IMR-90 (cell line): ENCODE results near the gene FAH.
A peak's percentile ranks its signal among the peaks of the same experiment; 100 is the strongest.

Experiments
- BHLHE40 ChIP-seq: fragments of 150-350 bp; IDR thresholded peaks from 2 replicates; pipeline ENCODE4 v1.6.1; 2016; ENCODE audit warnings: mild to moderate bottlenecking, low read depth, low read length
- CEBPB ChIP-seq: IDR thresholded peaks from 2 replicates; pipeline ENCODE4 v1.6.1; 2012; ENCODE audit warnings: low read depth, low read length, improper control_type of control experiment
- CTCF ChIP-seq: conservative IDR thresholded peaks from 2 replicates; pipeline ENCODE4 v1.5.1; 2012; ENCODE audit warnings: mild to moderate bottlenecking, low read depth, low read length, improper control_type of control experiment
- FOS ChIP-seq: fragments of 150-350 bp; IDR thresholded peaks from 2 replicates; pipeline ENCODE4 v1.6.1; 2016; ENCODE audit warnings: low read depth, low read length
- MAFK ChIP-seq: IDR thresholded peaks from 2 replicates; pipeline ENCODE4 v1.6.1; 2012; ENCODE audit warnings: low read depth, low read length, improper control_type of control experiment
- MAZ ChIP-seq: IDR thresholded peaks from 2 replicates; pipeline ENCODE4 v1.6.1; 2012; ENCODE audit warnings: low read depth, mild to moderate bottlenecking, low read length, improper control_type of control experiment, moderate library complexity, borderline replicate concordance
- POLR2A ChIP-seq: IDR thresholded peaks from 2 replicates; pipeline ENCODE4 v1.6.1; 2012; ENCODE audit warnings: mild to moderate bottlenecking, low read depth, low read length
- RAD21 ChIP-seq: IDR thresholded peaks from 2 replicates; pipeline ENCODE4 v1.6.1; 2012; ENCODE audit warnings: low read length, improper control_type of control experiment
- RFX5 ChIP-seq: IDR thresholded peaks from 2 replicates; pipeline ENCODE4 v1.8.0; 2012; ENCODE audit warnings: low read depth, mild to moderate bottlenecking, low read length, moderate library complexity
- TF ChIP-seq, protein P1 (sequence below): fragments of 150-350 bp; IDR thresholded peaks from 2 replicates; pipeline ENCODE4 v1.6.1; 2017; ENCODE audit warnings: mild to moderate bottlenecking, antibody characterized with exemption, low read length, low read depth

GRCh38 chr15:80152896-80153876 is at the start of gene FAH:
- TF ChIP-seq CTCF: no peak
- no peak for TF ChIP-seq RAD21
- no peak for TF ChIP-seq POLR2A
- TF ChIP-seq MAFK: no peak
- TF ChIP-seq RFX5: no peak
- no peak for TF ChIP-seq BHLHE40
- TF ChIP-seq, protein P1, sequence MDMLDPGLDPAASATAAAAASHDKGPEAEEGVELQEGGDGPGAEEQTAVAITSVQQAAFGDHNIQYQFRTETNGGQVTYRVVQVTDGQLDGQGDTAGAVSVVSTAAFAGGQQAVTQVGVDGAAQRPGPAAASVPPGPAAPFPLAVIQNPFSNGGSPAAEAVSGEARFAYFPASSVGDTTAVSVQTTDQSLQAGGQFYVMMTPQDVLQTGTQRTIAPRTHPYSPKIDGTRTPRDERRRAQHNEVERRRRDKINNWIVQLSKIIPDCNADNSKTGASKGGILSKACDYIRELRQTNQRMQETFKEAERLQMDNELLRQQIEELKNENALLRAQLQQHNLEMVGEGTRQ: no peak
- TF ChIP-seq FOS: no peak
- TF ChIP-seq CEBPB: no peak
- peak; percentile 30; the same call in 1 of the 2 replicates for TF ChIP-seq MAZ
